Spleen (tissue), 11 donors: ENCODE measurements around the gene UBE4A. TPM values are rescaled to one million over a fixed set of nuclear protein-coding genes. Genes with fewer than 3 reads are reported as not detected.

Experiments used
- DNase-seq: peaks from one replicate; pipeline ENCODE4 v3.0.0-alpha.2; 2020
- H3K27ac ChIP-seq, 8 donors: fragments of 200-600 bp; sonication (generic) in 7 of 8; 1 replicate in 4 of 8; 2 replicates in 4 of 8; pipeline versions ENCODE4 v1.5.0 to v1.8.0; 2016 to 2021; ENCODE audit warnings: inconsistent platforms in 4 of 8, mild to moderate bottlenecking in 4 of 8, moderate library complexity in 1 of 8
- H3K27me3 ChIP-seq, 7 donors: fragments of 200-600 bp; sonication (generic) in 6 of 7; replicated peaks in 1 of 7; 1 replicate in 4 of 7; 2 replicates in 3 of 7; pipeline versions ENCODE4 v1.5.0 to v1.8.0; 2016 to 2021; ENCODE audit warnings: inconsistent platforms in 3 of 7, mild to moderate bottlenecking in 1 of 7
- H3K36me3 ChIP-seq, 6 donors: fragments of 200-600 bp; sonication (generic) in 5 of 6; 1 replicate in 4 of 6; 2 replicates in 2 of 6; pipeline versions ENCODE4 v1.5.0 to v1.8.0; 2016 to 2021; ENCODE audit warnings: inconsistent platforms in 2 of 6
- H3K4me1 ChIP-seq, 6 donors: fragments of 200-600 bp; sonication (generic) in 5 of 6; 1 replicate in 3 of 6; 2 replicates in 3 of 6; pipeline versions ENCODE4 v1.5.0 to v1.8.0; 2016 to 2021; ENCODE audit warnings: inconsistent platforms in 3 of 6
- H3K4me3 ChIP-seq, 8 donors: fragments of 200-600 bp; sonication (generic) in 7 of 8; 1 replicate in 4 of 8; 2 replicates in 4 of 8; pipeline versions ENCODE4 v1.5.0 to v1.8.0; 2016 to 2021; ENCODE audit warnings: inconsistent platforms in 4 of 8, mild to moderate bottlenecking in 4 of 8, moderate library complexity in 2 of 8
- H3K9me3 ChIP-seq, 8 donors: fragments of 200-600 bp; sonication (generic) in 7 of 8; 1 replicate in 4 of 8; 2 replicates in 4 of 8; pipeline versions ENCODE4 v1.5.0 to v1.8.0; 2016 to 2021; ENCODE audit warnings: inconsistent platforms in 4 of 8
- CTCF ChIP-seq, 11 experiments: fragments of 200-600 bp in 7 of 11; fragments of 450-650 bp in 4 of 11; sonication (generic) in 4 of 11; IDR thresholded peaks in 8 of 11; conservative IDR thresholded peaks in 3 of 11; 1 replicate in 7 of 11; 2 replicates in 4 of 11; pipeline versions ENCODE4 v1.4.0 to v1.8.0; 2016 to 2021; ENCODE audit warnings: antibody characterized with exemption in 11 of 11, inconsistent platforms in 4 of 11, mild to moderate bottlenecking in 1 of 11
- POLR2A ChIP-seq, 3 donors: fragments of 450-650 bp; IDR thresholded peaks; one replicate each; pipeline ENCODE4 v1.5.1; 2017; ENCODE audit warnings: antibody characterized with exemption in 3 of 3, mild to moderate bottlenecking in 1 of 3
- POLR2AphosphoS5 ChIP-seq, 3 donors: sonication (generic); formaldehyde crosslinking; IDR thresholded peaks; one replicate each; pipeline ENCODE4 v1.5.1; 2017; ENCODE audit warnings: antibody characterized with exemption in 3 of 3
- WGBS, 5 donors: extraction: QIAGEN DNeasy Blood & Tissue Kit in 3 of 5; methylation state at CpG; one replicate each; pipeline versions ENCODE4 v1.1.5 to v1.1.7; 2013 to 2018; 5-methylcytosine and 5-hydroxymethylcytosine counted together
- intact Hi-C: fragments of 100-400 bp; cut with DNase I; formaldehyde crosslinking; loops from one replicate; pipeline ENCODE4 v1.15.0; 2023; ENCODE audit warnings: low total_unique reads
- polyA plus RNA-seq, 3 donors: library from polyadenylated mRNA; stranded (reverse); fragments of 200-250 nt; gene quantifications; one replicate each; pipeline ENCODE4 v1.2.1, GENCODE V29; 2013
- total RNA-seq, 7 donors: library from RNA; depleted of rRNA in 3 of 7; stranded (reverse); fragments of >200 nt in 3 of 7; fragmentation: NEBNext Ultra II Directional in 4 of 7; extraction: Animal tissue kit (Norgen Biotek cat#: 25700) in 4 of 7; gene quantifications; one replicate each; pipeline versions ENCODE4 v1.1.0 to v1.2.1, GENCODE V29; 2016 to 2021
- donor health status: healthy with polysubstance abuse.
- donor health status: DM: no; HTN: no; CAD: no; lungs with moderate emphysema.
- donor health status: DM: no; HTN: no; CAD: no.
- donor health status: Bipolar disorder and iron deficiency.
- donor health status: healthy.
- donor health status: DM: no; HTN: no; CAD: no.
- donor health status: DM: yes; HTN: yes; CAD: no.

Gene UBE4A
- total and polyA plus RNA-seq, 10 donors = 13.0 to 55.6 (median 40.7) TPM

GRCh38 chr11:118442908-118443589, 83.6 kb downstream of the UBE4A start:
- DNase-seq = no peak
- intact Hi-C loops = no loop called here
- Histone ChIP-seq H3K9me3 (no peaks in the 10 kb centered on the region), H3K27me3 (no peaks in the 10 kb centered on the region), H3K27ac (no peak overlapping the region), H3K4me1 (peaks cover 42 to 100% (median 92%) of the 10 kb centered on the region in 6 donors), H3K36me3 (peaks cover 0 to 15% (median 0%) of the 10 kb centered on the region in 6 donors), H3K4me3 (no peak overlapping the region)
- no peak for TF ChIP-seq POLR2AphosphoS5 (IDR thresholded peaks at IDR 0.05)
- no peak for TF ChIP-seq CTCF (IDR thresholded peaks at IDR 0.05 in 8 of 11, conservative IDR thresholded peaks at IDR 0.05 in 3 of 11)
- TF ChIP-seq POLR2A (IDR thresholded peaks at IDR 0.05) = no peak
- WGBS, 5 donors = 76 to 83% (median 82%) methylated on average over 4 of the region's 4 CpGs

GRCh38 chr11:118443590-118444218, 84.3 kb downstream of the UBE4A start:
- intact Hi-C loops = no loop called here
- 65 to 78% (median 71%) methylated on average over 2 of the region's 2 CpGs for WGBS, 5 donors
- H3K27ac ChIP-seq = no peak overlapping the region
- no peaks in the 10 kb centered on the region for H3K9me3 ChIP-seq
- no peak for TF ChIP-seq POLR2A (IDR thresholded peaks at IDR 0.05)
- TF ChIP-seq POLR2AphosphoS5 (IDR thresholded peaks at IDR 0.05) = no peak
- no peak for TF ChIP-seq CTCF (IDR thresholded peaks at IDR 0.05 in 8 of 11, conservative IDR thresholded peaks at IDR 0.05 in 3 of 11)
- no peaks in the 10 kb centered on the region for H3K27me3 ChIP-seq
- DNase-seq = no peak
- peaks cover 42 to 100% (median 94%) of the 10 kb centered on the region in 6 donors for H3K4me1 ChIP-seq
- peaks cover 0 to 17% (median 0%) of the 10 kb centered on the region in 6 donors for H3K36me3 ChIP-seq
- H3K4me3 ChIP-seq = no peak overlapping the region

- no peak for DNase-seq
- Histone ChIP-seq H3K27ac (no peak overlapping the region), H3K4me1 (peaks cover 9 to 99% (median 69%) of the 10 kb centered on the region in 6 donors), H3K36me3 (peaks cover 0 to 32% (median 2%) of the 10 kb centered on the region in 6 donors), H3K27me3 (no peaks in the 10 kb centered on the region), H3K9me3 (no peaks in the 10 kb centered on the region), H3K4me3 (no peak overlapping the region)
- WGBS, 5 donors = 91 to 98% (median 93%) methylated on average over 4 of the region's 4 CpGs
- TF ChIP-seq POLR2AphosphoS5 (IDR thresholded peaks at IDR 0.05) (no peak), POLR2A (IDR thresholded peaks at IDR 0.05) (no peak), CTCF (IDR thresholded peaks at IDR 0.05 in 8 of 11, conservative IDR thresholded peaks at IDR 0.05 in 3 of 11) (no peak)
- intact Hi-C loops = no loop called here
Observed at GRCh38 chr11:118447423-118447822, 88.0 kb downstream of the UBE4A start.

GRCh38 chr11:118448294-118448693, 88.9 kb downstream of the UBE4A start:
- no peak overlapping the region for H3K27ac ChIP-seq
- H3K27me3 ChIP-seq = no peaks in the 10 kb centered on the region
- no peak overlapping the region for H3K4me3 ChIP-seq
- H3K9me3 ChIP-seq = no peaks in the 10 kb centered on the region
- TF ChIP-seq CTCF (IDR thresholded peaks at IDR 0.05 in 8 of 11, conservative IDR thresholded peaks at IDR 0.05 in 3 of 11) (no peak), POLR2AphosphoS5 (IDR thresholded peaks at IDR 0.05) (no peak), POLR2A (IDR thresholded peaks at IDR 0.05) (no peak)
- H3K36me3 ChIP-seq = peaks cover 0 to 36% (median 2%) of the 10 kb centered on the region in 6 donors
- no peak for DNase-seq
- peaks cover under 1 to 92% (median 60%) of the 10 kb centered on the region in 6 donors for H3K4me1 ChIP-seq
- intact Hi-C loops = no loop called here
